ENCODE measurements around the gene DIRAS2.

DNA sequence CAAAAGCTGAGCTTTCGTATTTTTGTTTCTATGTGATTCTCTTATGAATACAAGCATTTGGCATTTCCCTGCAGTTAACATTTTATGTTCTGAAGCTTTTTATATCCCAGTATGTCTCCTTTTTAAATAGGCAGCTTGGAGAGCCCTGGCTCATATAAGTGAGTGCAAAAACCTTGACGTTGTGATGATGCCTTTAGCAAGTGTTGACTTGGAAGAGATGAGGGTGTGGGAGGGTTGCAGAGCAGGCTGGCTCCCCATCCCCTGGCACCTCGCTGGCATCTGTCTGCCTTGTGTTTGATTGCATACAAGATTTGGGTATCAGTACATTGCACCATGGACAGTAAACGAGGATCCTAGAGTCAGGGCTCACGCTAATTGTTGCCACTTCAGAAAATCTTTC lies 42.1 kb upstream of the DIRAS2 start:
- TF ChIP-seq, protein P1, sequence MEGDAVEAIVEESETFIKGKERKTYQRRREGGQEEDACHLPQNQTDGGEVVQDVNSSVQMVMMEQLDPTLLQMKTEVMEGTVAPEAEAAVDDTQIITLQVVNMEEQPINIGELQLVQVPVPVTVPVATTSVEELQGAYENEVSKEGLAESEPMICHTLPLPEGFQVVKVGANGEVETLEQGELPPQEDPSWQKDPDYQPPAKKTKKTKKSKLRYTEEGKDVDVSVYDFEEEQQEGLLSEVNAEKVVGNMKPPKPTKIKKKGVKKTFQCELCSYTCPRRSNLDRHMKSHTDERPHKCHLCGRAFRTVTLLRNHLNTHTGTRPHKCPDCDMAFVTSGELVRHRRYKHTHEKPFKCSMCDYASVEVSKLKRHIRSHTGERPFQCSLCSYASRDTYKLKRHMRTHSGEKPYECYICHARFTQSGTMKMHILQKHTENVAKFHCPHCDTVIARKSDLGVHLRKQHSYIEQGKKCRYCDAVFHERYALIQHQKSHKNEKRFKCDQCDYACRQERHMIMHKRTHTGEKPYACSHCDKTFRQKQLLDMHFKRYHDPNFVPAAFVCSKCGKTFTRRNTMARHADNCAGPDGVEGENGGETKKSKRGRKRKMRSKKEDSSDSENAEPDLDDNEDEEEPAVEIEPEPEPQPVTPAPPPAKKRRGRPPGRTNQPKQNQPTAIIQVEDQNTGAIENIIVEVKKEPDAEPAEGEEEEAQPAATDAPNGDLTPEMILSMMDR (IDR thresholded peaks at IDR 0.05) = no peak
- no peak for TF ChIP-seq POLR2AphosphoS5 (IDR thresholded peaks at IDR 0.05; ENCODE audit: low read depth, low read length)

Data from Panc1 (cell line).